ENCODE results near the gene XRCC2.

DNA sequence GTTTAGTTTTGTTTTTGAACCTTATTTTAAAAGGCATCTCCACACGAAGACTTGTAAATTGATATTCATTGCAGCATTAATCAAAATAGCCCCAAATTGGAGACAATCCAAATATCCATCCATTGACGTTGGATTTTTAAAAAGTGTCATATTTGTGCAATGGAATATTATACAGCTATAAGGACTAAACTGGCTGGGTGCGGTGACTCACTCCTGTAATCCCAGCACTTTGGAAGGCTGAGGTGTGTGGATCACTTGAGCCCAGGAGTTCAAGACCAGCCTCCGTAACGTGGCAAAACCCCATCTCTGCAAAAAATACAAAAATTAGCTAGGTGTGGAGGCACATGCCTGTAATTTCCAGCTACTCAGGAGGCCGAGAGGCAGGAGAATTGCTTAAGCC, 35.1 kb downstream of the XRCC2 start:
- TF ChIP-seq POLR2A (IDR thresholded peaks at IDR 0.05) (no peak), EP300 (IDR thresholded peaks at IDR 0.05) (no peak)
- TF ChIP-seq, protein P1, sequence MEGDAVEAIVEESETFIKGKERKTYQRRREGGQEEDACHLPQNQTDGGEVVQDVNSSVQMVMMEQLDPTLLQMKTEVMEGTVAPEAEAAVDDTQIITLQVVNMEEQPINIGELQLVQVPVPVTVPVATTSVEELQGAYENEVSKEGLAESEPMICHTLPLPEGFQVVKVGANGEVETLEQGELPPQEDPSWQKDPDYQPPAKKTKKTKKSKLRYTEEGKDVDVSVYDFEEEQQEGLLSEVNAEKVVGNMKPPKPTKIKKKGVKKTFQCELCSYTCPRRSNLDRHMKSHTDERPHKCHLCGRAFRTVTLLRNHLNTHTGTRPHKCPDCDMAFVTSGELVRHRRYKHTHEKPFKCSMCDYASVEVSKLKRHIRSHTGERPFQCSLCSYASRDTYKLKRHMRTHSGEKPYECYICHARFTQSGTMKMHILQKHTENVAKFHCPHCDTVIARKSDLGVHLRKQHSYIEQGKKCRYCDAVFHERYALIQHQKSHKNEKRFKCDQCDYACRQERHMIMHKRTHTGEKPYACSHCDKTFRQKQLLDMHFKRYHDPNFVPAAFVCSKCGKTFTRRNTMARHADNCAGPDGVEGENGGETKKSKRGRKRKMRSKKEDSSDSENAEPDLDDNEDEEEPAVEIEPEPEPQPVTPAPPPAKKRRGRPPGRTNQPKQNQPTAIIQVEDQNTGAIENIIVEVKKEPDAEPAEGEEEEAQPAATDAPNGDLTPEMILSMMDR (IDR thresholded peaks at IDR 0.05): no peak
